ENCODE results near the gene SKI.

The SKI gene

DNA sequence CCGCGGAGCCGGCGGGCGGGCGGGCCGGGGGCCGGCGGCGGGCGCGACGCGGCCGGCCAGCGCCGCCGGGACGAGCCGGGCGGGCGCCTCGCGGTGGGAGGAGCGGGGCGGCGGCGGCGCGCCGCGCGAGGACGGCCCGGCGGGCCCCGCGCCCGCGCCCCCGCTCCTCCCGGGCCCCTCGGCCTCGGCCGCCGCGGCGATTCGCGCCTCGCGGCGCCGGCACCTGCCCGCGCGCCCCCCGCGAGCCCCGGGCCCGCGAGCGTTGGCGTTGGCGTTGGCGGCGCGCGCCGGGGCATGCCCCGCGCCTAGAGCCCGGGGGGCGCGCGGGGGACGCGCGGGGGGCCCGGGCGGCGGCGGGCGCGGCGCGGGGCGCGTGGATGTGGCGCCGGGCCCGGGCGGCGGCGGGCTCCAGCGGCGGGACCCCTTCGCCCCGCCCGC, at the start of gene SKI:
SKI (plus strand) TSS at position 163 of the 438 bp plus-strand sequence. CDS start 448 bp downstream, outside the sequence.
- peak; percentile 44 for DNase-seq

DNA sequence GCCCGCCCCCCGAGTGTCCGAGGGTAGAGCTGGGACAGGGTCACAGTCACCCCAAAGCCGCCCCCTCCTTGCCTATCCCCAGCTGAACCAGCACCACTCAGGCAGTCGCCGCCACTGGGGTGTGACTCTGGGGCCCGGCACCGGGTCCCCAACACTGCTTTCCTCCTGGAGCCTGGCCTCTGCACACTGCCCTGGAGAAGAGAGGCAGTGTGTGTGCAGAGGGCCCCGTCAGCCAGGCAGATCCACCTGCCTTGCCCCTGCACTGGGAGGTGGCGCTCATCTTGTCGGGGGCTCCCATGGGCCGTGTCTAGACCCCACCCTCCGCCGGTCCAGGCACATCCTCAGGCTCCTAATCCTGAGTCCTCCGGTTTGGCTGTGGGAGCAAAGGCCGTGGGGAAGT, 49.2 kb upstream of the SKI start:
- no peak for DNase-seq

DNA sequence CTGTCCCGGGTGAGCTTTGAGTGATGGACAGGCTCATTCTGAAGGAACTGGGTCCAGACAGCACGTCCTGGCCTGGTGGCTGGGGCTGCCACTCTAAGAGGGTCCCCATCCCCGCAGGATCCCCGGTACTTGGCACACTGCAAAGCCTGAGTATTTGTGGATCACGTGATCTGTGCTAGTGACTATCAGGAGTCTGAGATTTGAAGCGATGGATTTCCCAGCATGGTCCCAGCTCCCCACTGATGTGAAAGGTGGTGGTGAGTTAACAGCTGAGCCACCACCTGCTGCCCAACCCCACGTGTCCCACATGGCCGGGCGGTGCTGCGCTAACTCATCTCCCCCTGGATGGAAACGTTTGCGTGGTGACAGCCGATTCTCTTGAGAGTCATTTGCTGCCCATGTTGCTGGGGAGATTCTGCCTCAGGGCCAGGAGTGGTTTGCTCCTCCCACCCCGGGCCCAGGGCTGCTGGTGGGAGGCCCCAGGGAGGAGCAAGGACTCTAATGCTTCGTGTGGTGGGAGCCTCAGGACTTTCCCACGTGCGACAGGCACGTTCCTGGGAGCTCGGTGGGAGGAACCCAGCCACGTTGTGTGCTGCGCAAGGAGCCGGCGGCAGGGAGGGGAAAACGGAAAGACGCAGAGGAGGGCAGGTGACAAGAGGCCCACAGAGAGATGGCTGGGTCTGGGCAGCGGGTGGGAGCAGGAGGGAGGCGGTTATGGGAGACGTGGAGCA, 48.7 kb upstream of the SKI start:
- DNase-seq: peak; percentile 78

DNA sequence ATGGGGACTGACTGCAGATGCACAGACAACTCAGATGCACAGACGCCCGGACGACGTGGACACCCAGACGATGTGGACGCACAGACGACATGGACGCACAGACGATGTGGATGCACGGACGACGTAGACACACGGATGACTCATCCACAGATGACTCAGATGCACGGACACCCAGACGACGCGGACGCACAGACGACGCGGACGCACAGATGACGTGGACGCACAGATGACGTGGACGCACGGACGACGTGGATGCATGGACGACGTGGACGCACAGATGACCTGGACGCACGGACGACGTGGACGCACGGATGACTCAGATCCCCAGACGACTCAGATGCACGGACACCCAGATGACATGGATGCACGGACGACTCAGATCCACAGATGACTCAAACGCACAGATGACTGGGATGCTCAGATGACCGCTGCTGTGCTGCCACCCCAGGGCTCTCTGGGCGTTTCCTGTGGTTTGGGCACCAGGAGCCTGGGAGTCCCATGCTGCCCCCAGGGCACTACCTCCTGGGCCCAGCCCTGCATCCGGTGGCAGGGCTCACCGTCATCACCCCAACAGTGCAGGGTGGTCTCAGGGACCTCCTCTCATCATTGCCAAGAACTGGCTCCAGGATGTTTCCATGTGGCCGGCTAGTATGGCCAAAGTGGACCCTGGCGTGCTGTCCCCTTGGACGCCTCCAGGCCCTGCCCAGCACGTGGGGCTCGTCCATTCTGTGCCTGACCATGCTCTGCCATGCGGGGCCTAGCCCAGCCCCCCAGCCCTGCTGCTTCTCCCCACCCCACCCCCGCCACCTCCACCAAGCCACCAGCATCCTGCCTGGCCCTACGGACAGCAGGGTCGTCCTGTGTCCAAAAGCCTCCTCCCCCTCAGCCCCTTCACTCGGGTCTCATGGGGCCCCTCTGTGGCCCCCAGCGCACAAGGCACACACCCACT, 47.5 kb upstream of the SKI start:
- DNase-seq: no peak

DNA sequence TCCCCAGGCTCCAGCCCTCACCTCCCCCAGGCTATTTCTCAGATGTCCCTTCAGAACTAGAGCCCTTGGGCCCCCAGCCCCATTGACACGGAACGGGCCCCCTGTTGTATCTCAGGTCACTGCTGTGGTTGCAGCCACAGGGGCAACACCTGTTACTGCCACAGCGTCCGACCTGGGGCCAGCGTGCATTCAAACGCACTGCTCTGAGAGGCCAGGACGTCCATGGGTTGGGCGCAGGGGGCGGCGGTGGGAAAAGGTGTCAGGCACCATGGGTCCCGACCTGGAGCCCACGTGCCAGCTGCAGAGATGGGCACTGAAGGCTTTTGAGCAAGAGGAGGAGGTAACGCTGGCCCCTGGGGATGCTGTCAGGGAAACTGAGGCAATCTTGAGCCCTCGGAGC, 46.8 kb upstream of the SKI start:
- no peak for DNase-seq

DNA sequence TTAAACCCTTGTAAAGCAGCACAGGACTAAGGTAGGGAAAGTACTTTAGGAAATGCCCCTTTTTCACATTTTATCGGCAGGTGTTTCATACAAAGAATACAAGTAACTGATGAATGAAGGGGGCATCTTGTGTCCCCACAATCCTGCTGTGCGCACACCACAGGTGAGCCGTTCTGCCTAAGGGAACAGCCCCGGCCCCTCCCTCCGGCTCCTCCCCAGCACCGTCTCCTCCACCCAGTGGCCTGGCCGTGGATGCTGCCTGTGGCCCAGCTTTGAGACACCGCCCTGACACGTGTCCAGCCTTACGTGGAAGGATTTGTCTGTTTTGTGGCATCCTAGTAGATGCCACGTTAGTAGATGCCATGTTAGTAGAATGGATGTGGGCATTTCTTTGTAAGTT, 46.4 kb upstream of the SKI start:
- DNase-seq: peak; percentile 4

DNA sequence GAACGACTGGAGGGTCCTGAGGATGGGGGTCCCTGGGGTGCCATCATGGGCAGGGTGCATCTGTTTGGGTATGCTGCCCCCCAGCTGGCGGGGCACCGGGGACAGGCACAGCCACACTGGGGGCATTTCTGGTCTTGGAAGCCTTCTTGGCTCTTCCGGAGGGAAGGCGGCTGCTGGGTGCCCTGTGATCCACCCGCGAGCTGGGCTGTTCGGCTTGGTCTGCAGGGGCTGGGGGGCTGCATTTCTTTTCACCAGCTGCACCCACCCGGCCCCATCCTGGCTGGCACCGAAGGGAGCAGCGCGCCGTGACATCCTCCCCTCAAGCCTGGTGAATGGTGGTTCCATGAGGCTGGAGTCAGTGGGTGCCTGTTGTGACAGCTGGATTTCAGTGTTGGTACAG, 45.7 kb upstream of the SKI start:
- DNase-seq: no peak

DNA sequence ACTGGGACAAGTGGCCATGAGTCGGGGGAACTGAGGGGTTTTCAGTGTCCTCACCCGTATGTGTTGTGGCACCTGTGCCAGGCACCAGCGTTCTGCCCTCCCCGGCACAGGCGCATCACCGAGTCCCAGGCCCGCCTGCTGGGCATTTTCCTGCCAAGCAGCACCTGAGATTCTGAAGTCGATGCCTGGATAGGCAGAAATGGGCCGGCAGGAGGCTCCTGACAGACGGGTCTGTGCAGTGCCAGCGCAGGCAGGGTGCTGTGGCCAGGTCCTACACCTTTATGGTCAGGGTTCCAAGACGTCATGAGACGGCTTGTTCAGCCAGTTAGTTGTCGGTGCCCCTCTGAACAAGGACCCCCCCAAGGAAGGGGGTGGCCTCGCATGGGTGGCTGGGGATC, 44.2 kb upstream of the SKI start:
- DNase-seq: no peak

DNA sequence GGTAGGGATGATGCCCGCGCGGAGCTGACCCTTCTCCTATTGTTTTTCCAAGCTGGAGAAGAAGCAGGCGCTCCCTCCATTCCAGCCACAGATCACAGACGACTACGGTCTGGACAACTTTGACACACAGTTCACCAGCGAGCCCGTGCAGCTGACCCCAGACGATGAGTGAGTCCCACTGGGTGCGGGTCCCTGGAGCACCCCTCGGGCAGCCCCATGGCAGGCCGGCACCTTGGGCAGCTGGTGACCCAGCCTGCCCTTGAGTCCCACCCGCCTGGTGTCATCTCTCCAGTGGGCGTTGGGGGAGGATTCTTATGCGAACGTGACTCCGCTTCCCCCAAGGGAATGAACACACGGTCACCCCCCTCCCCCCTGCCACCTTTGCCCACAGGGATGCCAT, 43.6 kb upstream of the SKI start:
- DNase-seq: no peak

DNA sequence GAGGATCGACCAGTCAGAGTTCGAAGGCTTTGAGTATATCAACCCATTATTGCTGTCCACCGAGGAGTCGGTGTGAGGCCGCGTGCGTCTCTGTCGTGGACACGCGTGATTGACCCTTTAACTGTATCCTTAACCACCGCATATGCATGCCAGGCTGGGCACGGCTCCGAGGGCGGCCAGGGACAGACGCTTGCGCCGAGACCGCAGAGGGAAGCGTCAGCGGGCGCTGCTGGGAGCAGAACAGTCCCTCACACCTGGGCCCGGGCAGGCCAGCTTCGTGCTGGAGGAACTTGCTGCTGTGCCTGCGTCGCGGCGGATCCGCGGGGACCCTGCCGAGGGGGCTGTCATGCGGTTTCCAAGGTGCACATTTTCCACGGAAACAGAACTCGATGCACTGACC, 43.2 kb upstream of the SKI start:
- no peak for DNase-seq

DNA sequence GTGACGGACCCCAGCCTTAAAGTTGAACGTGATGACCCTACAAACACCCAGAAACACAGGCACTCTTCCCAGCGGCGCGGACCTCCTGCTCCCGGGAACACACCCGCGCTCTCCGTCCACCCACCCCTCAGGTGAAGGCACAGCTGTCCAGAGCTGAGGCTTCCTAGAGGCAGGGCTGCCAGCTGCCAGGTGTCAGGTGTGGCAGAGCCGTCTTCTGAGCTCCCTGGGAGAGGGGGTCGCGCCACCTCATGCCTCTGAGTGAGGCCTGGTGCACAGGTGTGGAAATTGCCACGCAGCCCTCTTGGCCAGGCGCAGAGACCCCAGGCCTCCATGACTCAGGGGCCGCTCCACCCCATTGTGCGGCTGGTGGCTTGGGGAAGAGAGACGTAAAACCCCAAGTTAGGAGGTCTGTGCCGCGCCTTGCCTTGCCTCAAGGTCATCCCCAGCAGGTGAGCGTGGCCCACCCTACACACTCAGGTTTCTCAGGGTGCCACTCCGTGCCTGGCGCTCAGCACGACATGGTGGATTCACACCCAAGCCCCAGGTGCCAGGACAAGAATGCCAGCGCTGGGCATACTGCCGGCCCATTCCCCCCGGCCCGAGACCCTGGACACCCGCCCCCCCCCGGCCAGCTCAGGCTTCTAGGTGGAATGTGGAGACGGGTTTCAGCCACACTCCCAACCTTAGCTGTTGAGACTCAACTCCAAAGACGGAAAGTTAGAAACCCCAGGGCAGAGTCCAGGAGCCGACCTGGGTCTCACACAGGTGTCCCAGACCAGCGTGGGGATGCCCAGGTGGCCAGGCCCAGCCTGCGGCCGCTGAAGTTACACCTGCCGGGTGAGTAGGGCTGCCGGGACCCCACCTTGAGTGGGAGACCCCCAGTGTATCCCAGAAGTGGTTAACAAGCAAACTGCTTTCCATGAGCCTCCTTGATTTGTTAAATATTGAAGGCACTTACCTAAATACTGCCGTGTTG, 42.0 kb upstream of the SKI start:
- no peak for DNase-seq

DNA sequence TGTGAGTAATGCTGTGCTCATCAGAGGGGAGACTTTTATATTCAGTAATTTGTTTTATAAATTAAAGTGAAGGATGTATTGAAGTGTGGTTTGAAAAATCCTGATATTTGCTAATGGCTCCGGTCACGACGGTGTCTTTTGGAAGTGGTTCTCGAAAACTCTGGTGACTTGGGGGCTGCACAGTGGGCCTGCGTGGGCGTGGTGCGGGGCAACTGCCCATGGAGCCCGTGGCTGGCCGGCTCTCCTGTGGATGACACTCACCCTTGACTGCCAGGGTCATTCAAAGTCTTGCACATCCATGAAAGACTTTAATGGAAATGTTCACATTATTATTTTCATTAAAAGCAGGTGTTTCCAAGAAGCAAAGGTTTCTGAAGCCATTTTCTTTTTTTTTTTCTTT, 41.2 kb upstream of the SKI start:
- DNase-seq: no peak

DNA sequence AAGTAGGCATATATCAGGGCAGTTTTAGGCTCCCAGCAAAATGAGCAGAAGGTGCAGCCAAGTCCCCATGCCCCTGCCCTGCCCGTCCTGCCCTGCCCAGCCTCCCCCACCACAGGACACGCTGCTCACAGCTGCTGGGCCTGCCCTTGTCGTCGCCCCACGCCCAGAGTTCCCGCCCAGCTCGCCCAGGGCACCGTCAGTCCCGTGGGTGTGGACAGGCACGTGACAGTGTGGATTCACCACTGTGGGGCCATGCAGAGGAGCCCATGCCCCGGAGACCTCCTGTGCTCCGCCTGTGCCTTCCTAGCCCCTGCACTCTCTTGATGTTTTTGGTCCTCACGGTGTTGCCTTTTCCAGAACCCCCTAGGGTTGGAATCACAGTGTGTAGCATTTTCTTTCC, 40.5 kb upstream of the SKI start:
- no peak for DNase-seq

DNA sequence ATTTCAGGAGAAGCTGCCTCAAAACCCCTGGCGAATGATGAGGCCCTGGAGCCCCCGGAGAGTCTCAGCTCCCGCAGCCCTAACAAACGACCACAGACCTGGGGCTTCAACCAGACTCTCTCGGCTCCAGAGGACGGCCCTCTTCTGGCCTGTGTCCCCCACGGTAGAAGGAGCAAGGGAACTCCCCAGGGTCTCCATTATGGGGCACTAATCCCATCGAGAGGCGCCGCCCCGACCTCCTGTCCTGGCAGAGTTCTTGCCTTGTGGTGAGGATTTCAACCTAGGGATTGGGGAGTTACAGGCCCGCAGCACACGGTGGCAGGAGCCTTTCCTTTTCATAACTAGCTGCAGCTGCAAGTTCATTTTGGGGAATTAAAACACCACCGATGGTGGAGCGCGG, 39.8 kb upstream of the SKI start:
- no peak for DNase-seq

DNA sequence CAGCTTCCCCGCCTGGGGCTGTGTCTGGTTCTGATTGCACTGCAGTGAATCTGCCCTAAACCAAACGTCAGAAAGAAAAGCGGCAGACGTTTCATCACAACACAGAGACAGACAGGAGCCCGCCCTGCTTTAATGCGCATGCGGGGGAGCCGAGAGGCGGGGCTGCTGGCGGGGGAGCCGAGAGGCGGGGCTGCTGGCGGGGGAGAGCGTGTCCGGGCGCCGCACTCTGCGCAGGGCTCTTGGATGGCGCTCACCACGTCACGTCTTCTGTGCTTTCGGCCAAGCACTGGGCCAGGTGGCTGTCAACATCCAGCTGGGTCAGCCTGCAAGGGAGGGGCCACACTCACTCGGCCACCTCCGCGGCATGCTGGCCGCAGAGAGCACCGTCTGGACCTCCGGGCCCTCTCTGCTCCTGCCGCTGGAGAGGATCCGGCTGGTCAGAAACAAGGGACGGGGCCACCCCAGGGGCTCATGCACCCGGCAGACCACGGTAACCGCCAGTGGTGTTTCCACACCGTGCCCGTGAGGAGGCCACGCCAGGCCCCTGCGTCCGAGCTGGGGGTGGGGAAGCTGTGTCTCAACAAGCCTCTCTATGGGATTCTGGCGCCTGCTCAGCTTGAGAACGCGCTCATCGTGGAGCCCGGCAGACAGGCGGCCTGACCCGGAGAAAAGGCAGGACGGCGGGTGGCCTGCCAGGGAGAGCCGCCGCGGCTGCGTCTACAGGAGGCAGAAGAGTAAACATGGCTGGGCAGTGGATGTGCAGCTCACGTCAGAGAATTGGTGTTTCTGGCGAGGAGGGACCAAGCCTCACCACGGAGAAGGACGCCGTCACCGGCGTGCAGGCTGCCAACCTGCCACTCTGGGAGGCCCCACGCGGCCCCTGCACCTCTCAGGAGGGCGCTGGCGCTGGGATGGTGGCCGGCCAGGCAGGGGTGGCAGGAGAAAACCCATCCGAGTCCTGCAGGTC, 38.4 kb upstream of the SKI start:
- DNase-seq: peak; percentile 94

DNA sequence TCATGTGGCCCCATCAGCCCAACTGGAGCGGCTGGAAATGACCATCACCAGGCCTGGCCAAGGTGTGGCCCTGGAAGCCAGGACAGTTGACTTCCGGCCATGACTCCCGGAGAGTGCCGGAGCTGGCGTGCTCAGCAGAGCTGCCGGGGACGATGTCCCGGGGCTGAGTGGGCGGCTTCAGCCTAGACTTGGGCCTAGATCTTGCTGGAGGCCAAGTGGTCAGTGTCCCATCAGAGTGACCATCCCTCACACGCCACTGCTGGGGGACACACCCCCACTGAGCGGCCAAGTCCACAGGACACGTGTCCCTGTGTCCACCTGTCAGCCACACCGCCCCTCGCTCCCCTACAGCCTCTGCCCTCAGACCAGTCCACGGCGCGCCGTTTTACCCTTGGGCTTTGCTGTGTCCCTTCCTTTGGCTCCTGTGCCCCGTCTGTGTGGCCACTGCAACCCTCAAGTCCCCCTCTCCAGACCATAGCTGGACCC, 37.6 kb upstream of the SKI start:
- DNase-seq: no peak

DNA sequence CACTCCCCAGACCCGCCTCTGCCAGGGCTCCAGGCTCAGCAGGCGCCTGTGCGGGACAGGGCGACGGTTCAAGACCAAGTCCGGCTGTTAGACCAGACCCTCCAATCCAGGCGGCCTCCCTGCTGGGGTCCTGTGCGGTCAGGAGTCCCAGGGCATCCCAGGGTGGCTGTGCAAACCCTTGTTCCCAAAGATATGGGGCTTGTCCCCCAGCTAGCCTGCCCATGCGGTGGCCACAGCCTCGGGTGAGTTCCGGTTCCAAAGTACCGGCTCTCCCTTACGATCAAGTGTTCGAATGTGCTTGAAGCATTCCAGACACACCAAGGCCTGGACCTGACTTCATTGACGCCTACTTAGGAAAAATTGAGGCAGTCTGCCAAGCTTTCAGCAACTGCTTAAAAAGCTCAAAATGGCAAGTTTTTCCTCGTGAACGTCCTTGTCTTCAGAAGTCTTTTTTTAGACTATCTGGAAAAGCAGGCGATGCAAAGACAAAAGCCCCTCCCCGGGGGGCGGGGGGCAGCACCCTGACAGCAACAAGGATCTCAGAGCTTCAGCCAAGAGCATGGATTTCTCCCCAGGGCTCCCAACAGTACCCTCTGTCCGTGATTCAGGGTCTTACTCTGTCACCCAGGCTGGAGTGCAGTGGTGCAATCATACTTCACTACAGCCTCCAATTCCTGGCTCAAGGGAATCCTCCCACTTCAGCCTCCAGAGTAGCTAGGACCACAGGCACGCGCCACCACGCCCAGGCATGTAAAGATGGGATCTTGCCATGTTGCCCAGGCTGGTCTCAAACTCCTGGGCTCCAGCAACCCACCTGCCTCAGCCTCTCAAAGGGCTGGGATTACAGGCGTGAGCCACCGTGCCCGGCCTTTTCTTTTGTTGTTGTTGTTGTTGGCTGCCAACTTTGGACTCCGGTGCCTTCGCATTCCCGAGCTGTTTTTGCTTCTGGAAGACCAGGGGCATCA, 35.8 kb upstream of the SKI start:
- DNase-seq: no peak

DNA sequence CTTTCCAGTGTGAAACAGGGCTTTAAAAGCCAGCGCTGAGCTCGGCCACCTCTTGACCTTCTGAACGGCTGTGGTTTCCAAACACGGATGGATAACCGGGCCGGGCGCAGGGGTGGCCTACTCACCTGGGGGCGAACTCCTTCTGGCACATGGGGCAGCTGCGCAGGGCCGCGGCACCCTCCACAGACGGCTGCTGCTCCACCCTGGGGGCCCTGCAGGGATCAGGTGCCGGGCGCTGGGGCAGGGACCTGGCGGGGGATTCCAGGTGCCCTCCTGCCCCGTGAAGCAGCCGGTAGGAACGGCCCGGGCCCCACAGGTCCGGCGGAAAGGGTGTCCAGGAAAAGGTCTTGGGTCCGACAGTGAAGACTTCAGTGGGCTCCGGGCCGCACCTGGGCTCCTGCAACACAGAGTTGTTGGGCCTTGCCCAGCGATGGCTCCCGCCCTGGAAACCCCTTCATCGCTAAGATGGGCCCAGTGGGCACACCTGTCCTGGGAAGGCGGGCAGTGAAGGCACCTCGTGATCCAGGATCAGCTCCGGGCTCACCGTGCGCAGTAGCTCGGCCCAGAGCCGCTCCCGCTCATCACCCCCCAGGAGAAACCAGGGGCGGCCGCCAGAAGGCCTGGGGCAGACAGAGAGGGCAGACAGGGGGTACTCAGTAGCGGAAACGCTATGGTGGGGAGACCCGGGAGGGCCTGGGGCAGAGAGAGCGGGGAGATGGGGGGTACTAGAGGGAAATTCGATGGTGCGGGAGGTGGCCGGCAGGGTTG, 34.4 kb upstream of the SKI start:
- peak; percentile 18 for DNase-seq

DNA sequence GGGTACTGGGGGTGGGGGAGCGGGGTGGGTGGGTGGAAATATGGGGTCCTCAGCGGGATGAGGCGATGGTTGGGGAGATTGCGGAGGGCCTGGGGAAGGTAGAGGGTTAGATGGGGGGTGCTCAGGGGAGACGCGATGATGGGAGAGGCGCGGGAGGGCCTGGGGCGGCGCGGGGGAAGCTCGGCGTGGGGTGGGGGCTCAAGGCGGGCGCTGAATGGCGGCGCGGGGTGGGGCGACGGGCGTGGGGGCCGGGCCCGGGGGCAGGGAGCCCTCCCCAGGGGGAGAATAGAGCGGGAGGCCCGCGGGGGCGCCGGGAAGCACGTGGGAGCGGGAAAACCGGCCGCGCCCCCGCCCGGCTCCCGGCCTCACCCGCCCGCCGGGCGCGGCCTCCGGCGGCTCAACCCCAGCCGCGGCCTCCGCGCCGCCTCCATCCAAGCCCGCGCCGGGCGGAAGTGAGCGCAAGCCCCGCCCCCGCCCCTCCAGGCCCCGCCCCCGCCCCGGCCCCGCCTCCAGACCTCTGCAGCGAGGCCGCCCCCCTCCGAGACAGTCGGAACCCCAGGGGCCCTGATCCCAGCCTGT, 33.7 kb upstream of the SKI start, which contains the start of gene FAAP20:
FAAP20 (minus strand) TSS at position 454 of the 579 bp plus-strand sequence; CDS start at position 431, 23 bp downstream.
- peak; percentile 76 for DNase-seq
